CD4-positive, alpha-beta memory T cell (primary cell): ENCODE results near the gene LZIC. TPM values are rescaled to one million over a fixed set of nuclear protein-coding genes. Genes with fewer than 3 reads are reported as not detected.

ENCODE experiments used
- CTCF ChIA-PET: fragments of 350-600 bp; sonication (Branson Sonifier 250); formaldehyde crosslinking; loops from one replicate; lab custom pipeline; 2021; ENCODE audit warnings: inconsistent platforms; ENCODE audit not compliant: partially characterized antibody; lab: Charles Lee
- POLR2A ChIA-PET: fragments of 350-600 bp; sonication (Branson Sonifier 250); formaldehyde crosslinking; loops from one replicate; lab custom pipeline; 2021; ENCODE audit not compliant: partially characterized antibody; lab: Charles Lee
- DNase-seq, 5 donors: peaks; one replicate each; pipeline versions ENCODE4 v3.0.0 to v3.0.0-alpha.2; 2020 to 2022; ENCODE audit warnings: mixed read lengths in 1 of 5
- H3K27ac ChIP-seq: one replicate; pipeline ENCODE4 v1.7.0; 2013; ENCODE audit warnings: low read depth, low read length
- H3K27me3 ChIP-seq: 2 replicates; pipeline ENCODE4 v1.7.0; 2013; ENCODE audit warnings: mild to moderate bottlenecking, low read length, moderate library complexity; ENCODE audit not compliant: insufficient read depth
- H3K36me3 ChIP-seq: 2 replicates; pipeline ENCODE4 v1.7.0; 2013; ENCODE audit warnings: mild to moderate bottlenecking, low read length, moderate library complexity; ENCODE audit not compliant: insufficient read depth
- H3K4me1 ChIP-seq: 2 replicates; pipeline ENCODE4 v1.7.0; 2013; ENCODE audit warnings: mild to moderate bottlenecking, low read length, moderate library complexity; ENCODE audit not compliant: insufficient read depth
- H3K4me3 ChIP-seq, 2 donors: one replicate each; pipeline ENCODE4 v1.7.0; 2013; ENCODE audit warnings: low read length in 2 of 2, mild to moderate bottlenecking in 1 of 2
- H3K9me3 ChIP-seq, 2 donors: one replicate each; pipeline ENCODE4 v1.7.0; 2013; ENCODE audit warnings: low read length in 2 of 2, control low read depth in 1 of 2; ENCODE audit not compliant: control insufficient read depth in 1 of 2
- H3K27ac Mint-ChIP-seq, 7 donors: one replicate each; pipeline ENCODE4 v1.8.0; 2020 to 2021; ENCODE audit warnings: mixed read lengths in 7 of 7, mild to moderate bottlenecking in 6 of 7, inconsistent platforms in 3 of 7, moderate library complexity in 3 of 7
- H3K27me3 Mint-ChIP-seq, 2 donors: one replicate each; pipeline ENCODE4 v1.8.0; 2020 to 2021; ENCODE audit warnings: mixed read lengths in 2 of 2
- H3K36me3 Mint-ChIP-seq, 2 donors: one replicate each; pipeline ENCODE4 v1.8.0; 2020 to 2021; ENCODE audit warnings: mixed read lengths in 2 of 2, inconsistent platforms in 1 of 2, mild to moderate bottlenecking in 1 of 2
- H3K4me1 Mint-ChIP-seq, 4 donors: one replicate each; pipeline ENCODE4 v1.8.0; 2020 to 2021; ENCODE audit warnings: mixed read lengths in 4 of 4, mild to moderate bottlenecking in 1 of 4
- H3K4me3 Mint-ChIP-seq, 8 donors: one replicate each; pipeline ENCODE4 v1.8.0; 2020 to 2021; ENCODE audit warnings: mixed read lengths in 8 of 8, mild to moderate bottlenecking in 7 of 8, moderate library complexity in 6 of 8, inconsistent platforms in 3 of 8
- H3K9me3 Mint-ChIP-seq, 8 donors: one replicate each; pipeline ENCODE4 v1.8.0; 2020 to 2021; ENCODE audit warnings: mixed read lengths in 8 of 8, mild to moderate bottlenecking in 5 of 8, inconsistent platforms in 3 of 8, moderate library complexity in 1 of 8
- intact Hi-C: fragments of 100-400 bp; cut with micrococcal nuclease; formaldehyde crosslinking; loops from one replicate; pipeline ENCODE4 v1.15.1; 2023
- polyA plus RNA-seq, 2 donors: library from polyadenylated mRNA; unstranded; fragments of 300-500 nt; fragmentation: Illumina TruSeq; gene quantifications; one replicate each; pipeline ENCODE4 v1.2.3, GENCODE V29; 2021
- total RNA-seq, 2 experiments: library from RNA; stranded (reverse); gene quantifications; one replicate each; pipeline ENCODE4 v1.2.3, GENCODE V29; 2021

LZIC gene
- total and polyA plus RNA-seq, 4 experiments from 2014 or later = 25.7 to 39.3 (median 34.4) TPM

- peaks cover 0 to 9% (median 7%) of the 10 kb centered on the region in 4 donors for H3K4me1 Mint-ChIP-seq
- no peak overlapping the region for H3K4me3 ChIP-seq
- H3K27me3 ChIP-seq = no peaks in the 10 kb centered on the region
- no peak for DNase-seq
- H3K27ac Mint-ChIP-seq = peak overlapping the region in 3 of 7 donors; percentile 52 to 76 (median 54)
- CTCF ChIA-PET = interaction anchor here (1.0 kb wide), 1 partner anchor 50 kb away, joined by 4 read pairs; no protein-coding TSS in a partner anchor
- H3K9me3 Mint-ChIP-seq = no peaks in the 10 kb centered on the region
- no peak overlapping the region for H3K4me3 Mint-ChIP-seq
- H3K4me1 ChIP-seq = no peaks in the 10 kb centered on the region
- intact Hi-C loops = no loop called here
- POLR2A ChIA-PET = no interaction called here
- no peaks in the 10 kb centered on the region for H3K36me3 ChIP-seq
- no peaks in the 10 kb centered on the region for H3K9me3 ChIP-seq
- H3K27ac ChIP-seq = no peak overlapping the region
- no peaks in the 10 kb centered on the region for H3K27me3 Mint-ChIP-seq
- H3K36me3 Mint-ChIP-seq = no peaks in the 10 kb centered on the region
Observed at GRCh38 chr1:9900142-9901043, 42.8 kb downstream of the LZIC start.

DNA sequence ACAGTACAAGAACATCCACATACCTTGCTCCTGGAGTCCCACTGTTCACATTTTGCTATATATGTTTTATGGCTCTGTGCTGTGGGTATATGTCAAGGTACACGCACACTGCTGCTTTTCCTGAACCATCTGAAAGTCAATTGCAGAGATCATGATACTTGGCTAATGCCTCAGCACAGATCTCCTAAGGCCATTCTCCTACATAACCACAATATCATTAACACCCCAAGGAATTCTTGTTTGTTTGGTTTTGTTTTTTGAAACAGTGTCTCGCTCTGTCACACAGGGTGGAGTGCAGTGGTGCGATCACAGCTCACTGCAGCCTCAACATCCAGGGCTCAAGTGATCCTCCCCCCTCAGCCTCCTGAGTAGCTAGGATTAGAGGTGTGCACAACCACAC is 49.1 kb downstream of the LZIC start:
- intact Hi-C loops = no loop called here
- no peaks in the 10 kb centered on the region for H3K4me1 ChIP-seq
- no peak for DNase-seq
- no peak overlapping the region for H3K4me3 ChIP-seq
- Mint-ChIP-seq H3K9me3 (no peaks in the 10 kb centered on the region), H3K27me3 (no peaks in the 10 kb centered on the region), H3K4me1 (peaks cover 5 to 16% (median 10%) of the 10 kb centered on the region in 4 donors), H3K4me3 (no peak overlapping the region), H3K36me3 (peaks cover 0 to 3% of the 10 kb centered on the region in 2 donors), H3K27ac (peak overlapping the region in 1 of 7 donors; percentile 19)
- ChIA-PET CTCF (no interaction called here), POLR2A (no interaction called here)
- H3K27ac ChIP-seq = no peak overlapping the region
- no peaks in the 10 kb centered on the region for H3K36me3 ChIP-seq
- no peaks in the 10 kb centered on the region for H3K9me3 ChIP-seq
- H3K27me3 ChIP-seq = no peaks in the 10 kb centered on the region

- H3K4me3 Mint-ChIP-seq = no peak overlapping the region
Observed at GRCh38 chr1:9892563-9893528, 50.3 kb downstream of the LZIC start.

GRCh38 chr1:9891207-9891606 is 52.0 kb downstream of the LZIC start:
- Histone ChIP-seq H3K4me3 (no peak overlapping the region), H3K4me1 (no peaks in the 10 kb centered on the region), H3K9me3 (no peaks in the 10 kb centered on the region), H3K27me3 (no peaks in the 10 kb centered on the region), H3K27ac (no peak overlapping the region), H3K36me3 (no peaks in the 10 kb centered on the region)
- Mint-ChIP-seq H3K4me3 (no peak overlapping the region), H3K27ac (peak overlapping the region in 1 of 7 donors; percentile 51), H3K9me3 (no peaks in the 10 kb centered on the region), H3K4me1 (peaks cover 5 to 16% (median 10%) of the 10 kb centered on the region in 4 donors), H3K36me3 (peaks cover 3 to 4% of the 10 kb centered on the region in 2 donors), H3K27me3 (no peaks in the 10 kb centered on the region)
- no peak for DNase-seq
- ChIA-PET CTCF (interaction anchor here (1.1 kb wide), 1 partner anchor 17 kb away, joined by 4 read pairs; no protein-coding TSS in a partner anchor), POLR2A (no interaction called here)
- intact Hi-C loops = no loop called here

More at GRCh38 chr1:9892563-9893528, 50.3 kb downstream of the LZIC start:
- Histone ChIP-seq H3K27ac (no peak overlapping the region), H3K4me1 (no peaks in the 10 kb centered on the region), H3K27me3 (no peaks in the 10 kb centered on the region), H3K9me3 (no peaks in the 10 kb centered on the region), H3K4me3 (no peak overlapping the region), H3K36me3 (no peaks in the 10 kb centered on the region)
- ChIA-PET CTCF (interaction anchor here (1.0 to 1.3 kb wide), 4 partner anchors 10 to 107 kb away, joined by 3 to 7 read pairs (median 3); no protein-coding TSS in a partner anchor), POLR2A (no interaction called here)
- intact Hi-C loops = no loop called here
- Mint-ChIP-seq H3K27me3 (no peaks in the 10 kb centered on the region), H3K4me1 (peaks cover 5 to 16% (median 10%) of the 10 kb centered on the region in 4 donors), H3K36me3 (peaks cover 0 to 3% of the 10 kb centered on the region in 2 donors), H3K27ac (peak overlapping the region in 1 of 7 donors; percentile 1), H3K9me3 (no peaks in the 10 kb centered on the region)
- DNase-seq = no peak

DNA sequence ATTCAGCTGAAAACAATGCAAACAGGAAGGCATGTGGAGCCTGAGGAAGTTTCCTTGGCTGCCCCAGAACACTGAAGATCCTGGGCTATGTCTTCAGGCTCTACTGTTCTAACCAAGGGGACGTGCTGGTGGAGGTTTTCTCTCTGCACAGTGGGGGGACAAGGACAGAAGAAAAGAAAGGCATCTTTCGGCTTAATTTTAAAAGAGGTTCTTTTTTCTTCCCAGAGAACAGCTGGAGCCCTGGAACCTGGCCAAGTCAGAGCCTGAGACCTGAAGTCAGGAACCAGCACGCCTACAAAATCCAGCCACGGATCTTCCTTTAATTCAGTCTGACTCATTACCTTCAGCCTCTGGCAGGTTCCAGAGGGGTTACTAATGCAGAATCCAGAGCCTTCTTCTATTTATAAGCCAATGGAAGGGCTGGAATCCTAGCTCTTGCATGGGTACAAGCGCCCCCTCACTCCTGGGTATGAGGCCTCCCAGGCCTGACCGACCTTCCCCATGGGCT is 52.9 kb downstream of the LZIC start:
- H3K4me1 Mint-ChIP-seq = peaks cover 3 to 16% (median 10%) of the 10 kb centered on the region in 4 donors
- no peak overlapping the region for H3K27ac ChIP-seq
- CTCF ChIA-PET = interaction anchor here (1.1 kb wide), 1 partner anchor 16 kb away, joined by 4 read pairs; no protein-coding TSS in a partner anchor

GRCh38 chr1:9889411-9889810 is 53.8 kb downstream of the LZIC start:
- Histone ChIP-seq H3K27me3 (no peaks in the 10 kb centered on the region), H3K9me3 (no peaks in the 10 kb centered on the region), H3K4me3 (no peak overlapping the region), H3K4me1 (no peaks in the 10 kb centered on the region), H3K27ac (no peak overlapping the region), H3K36me3 (no peaks in the 10 kb centered on the region)
- no peaks in the 10 kb centered on the region for H3K27me3 Mint-ChIP-seq
- H3K27ac Mint-ChIP-seq = peak overlapping the region in 1 of 7 donors; percentile 81
- peaks cover 3 to 16% (median 10%) of the 10 kb centered on the region in 4 donors for H3K4me1 Mint-ChIP-seq
- POLR2A ChIA-PET = no interaction called here
- intact Hi-C loops = no loop called here
- no peak overlapping the region for H3K4me3 Mint-ChIP-seq
- no peak for DNase-seq
- peaks cover 4 to 5% of the 10 kb centered on the region in 2 donors for H3K36me3 Mint-ChIP-seq
- H3K9me3 Mint-ChIP-seq = no peaks in the 10 kb centered on the region
- CTCF ChIA-PET = no interaction called here

More for the DNA sequence above, 52.9 kb downstream of the LZIC start:
- Mint-ChIP-seq H3K36me3 (peaks cover 3 to 4% of the 10 kb centered on the region in 2 donors), H3K9me3 (no peaks in the 10 kb centered on the region), H3K27me3 (no peaks in the 10 kb centered on the region), H3K4me3 (no peak overlapping the region), H3K27ac (no peak overlapping the region)
- H3K4me1 ChIP-seq = no peaks in the 10 kb centered on the region
- POLR2A ChIA-PET = no interaction called here
- H3K4me3 ChIP-seq = no peak overlapping the region
- no peaks in the 10 kb centered on the region for H3K27me3 ChIP-seq
- intact Hi-C loops = no loop called here
- no peak for DNase-seq
- H3K9me3 ChIP-seq = no peaks in the 10 kb centered on the region
- no peaks in the 10 kb centered on the region for H3K36me3 ChIP-seq
